HEK293 (cell line): ENCODE data around the gene LRRC59.

ENCODE experiments used
- CTCF ChIA-PET: fragments of 350-600 bp; formaldehyde crosslinking; extraction: SDS; loops from one replicate; lab custom pipeline; 2021; ENCODE audit warnings: antibody characterized with exemption; lab: Yijun Ruan, JAX
- POLR2A ChIA-PET: fragments of 300-600 bp; formaldehyde crosslinking; extraction: SDS; loops from one replicate; lab custom pipeline; 2020; ENCODE audit warnings: antibody characterized with exemption, inconsistent platforms; lab: Yijun Ruan, JAX
- H3K27ac ChIP-seq: fragments of 200-500 bp; sonication (Bioruptor generic); 2 replicates; pipeline ENCODE4 v1.5.1; 2014; ENCODE audit warnings: low read depth, low read length, control low read depth, inconsistent platforms; ENCODE audit errors: extremely low read depth
- H3K36me3 ChIP-seq, 2 experiments: fragments of 200-500 bp in 1 of 2; sonication (Bioruptor generic) in 1 of 2; 1 replicate in 1 of 2; 2 replicates in 1 of 2; pipeline ENCODE4 v1.5.1; 2014 to 2017; ENCODE audit warnings: inconsistent platforms in 2 of 2, low read length in 2 of 2; ENCODE audit not compliant: control insufficient read depth in 2 of 2, insufficient read depth in 1 of 2
- H3K4me1 ChIP-seq: fragments of 200-500 bp; sonication (Bioruptor generic); 2 replicates; pipeline ENCODE4 v1.5.1; 2014; ENCODE audit warnings: mild to moderate bottlenecking, low read length, inconsistent platforms; ENCODE audit not compliant: control insufficient read depth, insufficient read depth
- H3K4me3 ChIP-seq: 2 replicates; pipeline ENCODE4 v1.5.1; 2011; ENCODE audit warnings: low read depth, mild to moderate bottlenecking, control low read depth, low read length, moderate library complexity
- H3K9me3 ChIP-seq: fragments of 200-500 bp; sonication (Bioruptor generic); 2 replicates; pipeline ENCODE4 v1.5.1; 2014; ENCODE audit warnings: low read depth, low read length, inconsistent platforms; ENCODE audit not compliant: control insufficient read depth, insufficient read depth
- BCL11B ChIP-seq: fragments of 450-650 bp; formaldehyde crosslinking; IDR thresholded peaks from 2 replicates; pipeline ENCODE4 v1.5.1; 2016; ENCODE audit warnings: low read depth, missing biosample characterization, missing genetic modification characterization
- CTCF ChIP-seq: fragments of 450-650 bp; formaldehyde crosslinking; IDR thresholded peaks from 2 replicates; pipeline ENCODE4 v1.5.1; 2016; ENCODE audit warnings: missing biosample characterization, missing genetic modification characterization
- EGR2 ChIP-seq: fragments of 450-650 bp; formaldehyde crosslinking; IDR thresholded peaks from 2 replicates; pipeline ENCODE4 v1.5.1; 2016; ENCODE audit warnings: low read depth, missing biosample characterization, missing genetic modification characterization
- IKZF3 ChIP-seq: fragments of 450-650 bp; IDR thresholded peaks from 2 replicates; pipeline ENCODE4 v1.5.0; 2018; ENCODE audit warnings: missing biosample characterization, mild to moderate bottlenecking, missing genetic modification characterization, moderate library complexity
- MYNN ChIP-seq: fragments of 450-650 bp; formaldehyde crosslinking; IDR thresholded peaks from 2 replicates; pipeline ENCODE4 v1.5.1; 2016; ENCODE audit warnings: missing biosample characterization, missing genetic modification characterization, borderline replicate concordance
- PRDM1 ChIP-seq: fragments of 450-650 bp; formaldehyde crosslinking; IDR thresholded peaks from 2 replicates; pipeline ENCODE4; 2016; ENCODE audit warnings: missing biosample characterization, missing genetic modification characterization
- PRDM10 ChIP-seq: fragments of 450-650 bp; formaldehyde crosslinking; IDR thresholded peaks from 2 replicates; pipeline ENCODE4 v1.5.1; 2016; ENCODE audit warnings: missing biosample characterization, missing genetic modification characterization
- ZBTB11 ChIP-seq: fragments of 450-650 bp; formaldehyde crosslinking; conservative IDR thresholded peaks from 2 replicates; pipeline ENCODE4 v1.5.1; 2016; ENCODE audit warnings: low read depth, missing biosample characterization, missing genetic modification characterization
- ZBTB20 ChIP-seq: fragments of 450-650 bp; formaldehyde crosslinking; IDR thresholded peaks from 2 replicates; pipeline ENCODE4 v1.5.1; 2016; ENCODE audit warnings: missing biosample characterization, missing genetic modification characterization
- ZBTB21 ChIP-seq: fragments of 450-650 bp; formaldehyde crosslinking; IDR thresholded peaks from 2 replicates; pipeline ENCODE4 v1.5.1; 2017; ENCODE audit warnings: missing biosample characterization, missing genetic modification characterization
- ZBTB7A ChIP-seq: fragments of 450-650 bp; formaldehyde crosslinking; IDR thresholded peaks from 2 replicates; pipeline ENCODE4 v1.5.1; 2016; ENCODE audit warnings: low read depth, missing biosample characterization, missing genetic modification characterization
- ZNF112 ChIP-seq: fragments of 450-650 bp; formaldehyde crosslinking; IDR thresholded peaks from 2 replicates; pipeline ENCODE4 v1.5.0; 2017; ENCODE audit warnings: missing biosample characterization, missing genetic modification characterization
- ZNF138 ChIP-seq: fragments of 450-650 bp; formaldehyde crosslinking; IDR thresholded peaks from 2 replicates; pipeline ENCODE4 v1.5.1; 2016; ENCODE audit warnings: missing biosample characterization, missing genetic modification characterization, borderline replicate concordance
- ZNF146 ChIP-seq: fragments of 450-650 bp; formaldehyde crosslinking; IDR thresholded peaks from 2 replicates; pipeline ENCODE4 v1.5.1; 2016; ENCODE audit warnings: missing biosample characterization, missing genetic modification characterization
- ZNF211 ChIP-seq: fragments of 450-650 bp; formaldehyde crosslinking; IDR thresholded peaks from 2 replicates; pipeline ENCODE4 v1.5.1; 2016; ENCODE audit warnings: low read depth, missing biosample characterization, missing genetic modification characterization
- ZNF239 ChIP-seq: fragments of 450-650 bp; formaldehyde crosslinking; IDR thresholded peaks from 2 replicates; pipeline ENCODE4 v1.5.1; 2016; ENCODE audit warnings: missing biosample characterization, missing genetic modification characterization
- ZNF311 ChIP-seq: fragments of 450-650 bp; formaldehyde crosslinking; IDR thresholded peaks from 2 replicates; pipeline ENCODE4 v1.5.1; 2017; ENCODE audit warnings: missing biosample characterization, missing genetic modification characterization, borderline replicate concordance
- ZNF501 ChIP-seq: fragments of 450-650 bp; formaldehyde crosslinking; IDR thresholded peaks from 2 replicates; pipeline ENCODE4 v1.5.1; 2016; ENCODE audit warnings: missing biosample characterization, missing genetic modification characterization
- ZNF521 ChIP-seq: fragments of 450-650 bp; formaldehyde crosslinking; IDR thresholded peaks from 2 replicates; pipeline ENCODE4 v1.5.1; 2017; ENCODE audit warnings: missing biosample characterization, mild to moderate bottlenecking, missing genetic modification characterization
- ZNF549 ChIP-seq: fragments of 450-650 bp; IDR thresholded peaks from 2 replicates; pipeline ENCODE4 v1.5.1; 2018; ENCODE audit warnings: missing biosample characterization, missing genetic modification characterization, mild to moderate bottlenecking, inconsistent platforms, moderate library complexity
- ZNF596 ChIP-seq: fragments of 450-650 bp; IDR thresholded peaks from 2 replicates; pipeline ENCODE4 v1.5.0; 2018; ENCODE audit warnings: missing biosample characterization, mild to moderate bottlenecking, missing genetic modification characterization, moderate library complexity
- ZNF670 ChIP-seq: fragments of 450-650 bp; formaldehyde crosslinking; IDR thresholded peaks from 2 replicates; pipeline ENCODE4 v1.5.1; 2016; ENCODE audit warnings: missing biosample characterization, missing genetic modification characterization, low read depth
- ZNF704 ChIP-seq: fragments of 450-650 bp; formaldehyde crosslinking; IDR thresholded peaks from 2 replicates; pipeline ENCODE4 v1.5.1; 2016; ENCODE audit warnings: missing biosample characterization, missing genetic modification characterization

The LRRC59 gene

GRCh38 chr17:50373705-50374104 is 23.6 kb downstream of the LRRC59 start:
- no peak for TF ChIP-seq ZBTB20 (tag by site-specific recombination)
- TF ChIP-seq ZBTB7A (tag by site-specific recombination) = no peak
- TF ChIP-seq ZNF146 (tag by site-specific recombination) = peak; percentile 100
- no peak for TF ChIP-seq PRDM10
- TF ChIP-seq, all 188 proteins: peak for 1
- peaks cover 8% of the 10 kb centered on the region for H3K4me1 ChIP-seq
- peaks cover 40 to 68% of the 10 kb centered on the region in 2 experiments for H3K36me3 ChIP-seq
- CTCF ChIA-PET = interaction anchor here (0.7 to 2.2 kb wide), 7 partner anchors 12 to 173 kb away, joined by 3 to 17 read pairs (median 5); partner anchors contain the start of gene LRRC59
- peak overlapping the region; percentile 86 for H3K27ac ChIP-seq
- peak overlapping the region; percentile 97 for H3K4me3 ChIP-seq
- H3K9me3 ChIP-seq = no peaks in the 10 kb centered on the region
- POLR2A ChIA-PET = interaction anchor here (1.3 to 3.6 kb wide), 5 partner anchors 9 to 23 kb away, joined by 3 to 15 read pairs (median 6); partner anchors contain the start of gene LRRC59

- H3K36me3 ChIP-seq = peaks cover 40 to 68% of the 10 kb centered on the region in 2 experiments
- POLR2A ChIA-PET = interaction anchor here (0.6 to 3.6 kb wide), 7 partner anchors 8 to 27 kb away, joined by 3 to 15 read pairs (median 5); partner anchors contain the start of genes LRRC59 and XYLT2
- TF ChIP-seq ZNF501 (tag by site-specific recombination) (peak; percentile 96), ZBTB21 (peak; percentile 85), ZNF311 (no peak), CTCF (tag by site-specific recombination) (no peak), ZNF521 (tag by site-specific recombination) (no peak), MYNN (tag by site-specific recombination) (no peak; the same call in 1 of the 2 replicates), ZNF596 (tag by site-specific recombination) (no peak), ZNF670 (tag by site-specific recombination) (peak; percentile 10; the same call in 1 of the 2 replicates), ZNF211 (tag by site-specific recombination) (no peak), ZNF138 (no peak), BCL11B (tag by site-specific recombination) (no peak), ZNF239 (no peak), ZBTB11 (tag by site-specific recombination) (peak; percentile 98), IKZF3 (no peak), ZNF549 (tag by site-specific recombination) (no peak), PRDM1 (tag by site-specific recombination) (0 out of 2 replicates have a peak, but pooled peaks have one; percentile 33), ZNF112 (no peak), EGR2 (no peak), ZNF704 (tag by site-specific recombination) (no peak)
These were observed 24.4 kb downstream of the LRRC59 start, which contains the start of the genes EME1 and MRPL27 for GRCh38 chr17:50372758-50373556. EME1 (plus strand) TSS chr17:50373229; CDS start chr17:50375209, 1,980 bp downstream. MRPL27 (minus strand) TSS chr17:50373184; CDS start chr17:50373170, 14 bp downstream.

More at GRCh38 chr17:50372758-50373556, 24.4 kb downstream of the LRRC59 start, which contains the start of the genes EME1 and MRPL27:
- Histone ChIP-seq H3K4me1 (peaks cover 8% of the 10 kb centered on the region), H3K4me3 (peak within 1 kb of the TSS; percentile 97), H3K27ac (peak within 1 kb of the TSS; percentile 86), H3K9me3 (no peaks in the 10 kb centered on the region)
- CTCF ChIA-PET = interaction anchor here (0.7 to 2.2 kb wide), 7 partner anchors 11 to 173 kb away, joined by 3 to 17 read pairs (median 6); partner anchors contain the start of genes LRRC59 and RSAD1
